GM18511 (cell line): Measurements from ENCODE around the gene CHCHD3.

ENCODE experiments used
- ATAC-seq: cut with Tn5 transposase; IDR thresholded peaks from one replicate; pipeline ENCODE4 v1.9.1; 2021; ENCODE audit warnings: mild to moderate bottlenecking, moderate library complexity; ENCODE audit not compliant: unreplicated experiment

The CHCHD3 gene

DNA sequence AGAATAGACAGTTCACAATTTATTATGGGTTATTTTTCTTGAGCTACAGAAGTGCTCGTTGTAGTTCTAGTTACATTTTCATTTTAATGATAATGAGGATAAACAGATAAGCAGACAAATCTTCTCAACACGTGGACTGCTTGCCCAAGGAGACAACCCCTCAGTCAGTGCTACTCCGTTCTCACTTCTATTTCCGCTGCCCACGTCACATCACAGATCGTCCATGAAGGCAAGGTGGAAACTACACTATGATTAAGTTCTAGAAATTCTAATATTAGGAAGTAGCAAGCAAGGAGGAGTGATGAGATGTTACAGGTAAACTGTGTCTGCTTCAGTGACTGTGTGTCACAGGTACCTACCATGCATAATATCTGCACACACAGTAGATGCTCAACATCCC, 210.5 kb downstream of the CHCHD3 start:
- peak; percentile 67 for ATAC-seq

GRCh38 chr7:132869166-132869861, 212.6 kb downstream of the CHCHD3 start:
- ATAC-seq: no peak

- ATAC-seq: no peak
These were observed 215.3 kb downstream of the CHCHD3 start for GRCh38 chr7:132866551-132866950.

DNA sequence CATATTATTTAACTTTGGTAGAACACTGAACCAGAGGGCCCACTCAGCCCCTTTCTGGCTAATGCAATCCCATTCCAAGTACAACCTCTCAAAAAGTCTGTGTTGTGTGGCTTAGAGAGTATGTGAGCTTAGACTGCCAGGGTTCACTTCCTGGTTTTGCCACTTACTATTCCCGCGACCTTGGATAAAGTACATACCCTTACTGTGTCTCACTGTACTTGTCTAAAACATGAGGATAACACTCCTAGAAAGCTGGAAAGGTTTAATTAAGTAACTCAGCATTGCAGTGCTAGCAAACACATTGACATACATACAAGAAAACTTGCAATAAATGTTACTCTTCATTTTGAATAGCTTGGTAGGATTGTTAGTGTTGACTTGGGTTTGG, 215.8 kb downstream of the CHCHD3 start:
- ATAC-seq: no peak

DNA sequence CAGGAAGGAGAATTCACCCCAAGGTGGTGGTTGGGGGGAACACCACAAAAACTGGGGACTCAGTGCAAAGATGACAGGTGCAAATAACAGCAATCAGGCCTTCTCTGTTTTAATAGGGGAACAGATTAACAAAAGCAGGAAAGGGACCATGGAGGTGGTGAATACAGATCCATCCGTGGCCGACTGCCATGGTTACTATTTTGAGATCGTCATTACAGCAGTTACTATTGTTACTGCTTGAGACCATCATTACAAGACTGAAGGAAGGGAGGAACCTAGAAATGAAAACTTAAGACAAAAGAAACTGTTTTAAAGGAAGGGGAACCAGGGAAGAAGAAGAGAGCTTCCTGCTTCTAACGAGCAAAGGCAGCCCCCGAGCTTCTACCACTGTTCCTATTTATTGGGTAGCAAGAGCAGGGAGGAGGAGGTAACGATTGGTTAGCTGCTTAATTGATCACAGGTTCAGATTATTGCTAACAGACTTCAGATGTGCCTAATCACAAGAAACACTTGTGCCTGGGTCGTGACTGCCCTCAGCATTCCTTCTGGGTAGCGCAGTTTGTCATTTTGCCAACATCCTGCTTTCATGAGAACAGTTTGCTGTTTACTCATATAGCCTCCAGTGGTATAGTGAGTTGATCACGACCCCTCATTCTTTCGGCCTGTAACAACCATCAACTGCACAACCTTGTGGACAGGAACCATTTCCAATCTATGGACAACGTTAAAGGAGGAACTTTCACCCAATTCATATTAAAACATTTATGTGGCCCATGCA, 216.3 kb downstream of the CHCHD3 start:
- ATAC-seq: no peak

- no peak for ATAC-seq
These were observed 219.8 kb downstream of the CHCHD3 start for GRCh38 chr7:132861940-132862554.

DNA sequence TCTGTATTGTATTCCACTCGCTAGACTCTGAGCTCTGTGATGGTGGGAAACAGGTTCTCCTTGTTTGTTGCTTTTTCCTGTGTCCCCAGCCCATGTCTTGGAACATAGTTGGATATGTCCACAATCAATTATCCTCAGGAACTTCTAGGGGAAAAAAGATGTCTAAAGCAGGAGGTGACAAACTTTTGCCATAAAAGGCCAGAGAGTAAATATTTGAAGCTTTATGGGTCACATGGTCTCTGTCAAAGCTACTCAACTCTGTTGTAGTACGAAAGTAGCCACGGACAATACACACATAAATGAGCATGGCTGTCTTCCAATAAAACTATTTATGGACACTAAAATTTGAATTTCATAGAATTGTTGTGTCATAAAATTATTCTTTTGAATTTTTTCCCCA, 220.5 kb downstream of the CHCHD3 start:
- no peak for ATAC-seq

DNA sequence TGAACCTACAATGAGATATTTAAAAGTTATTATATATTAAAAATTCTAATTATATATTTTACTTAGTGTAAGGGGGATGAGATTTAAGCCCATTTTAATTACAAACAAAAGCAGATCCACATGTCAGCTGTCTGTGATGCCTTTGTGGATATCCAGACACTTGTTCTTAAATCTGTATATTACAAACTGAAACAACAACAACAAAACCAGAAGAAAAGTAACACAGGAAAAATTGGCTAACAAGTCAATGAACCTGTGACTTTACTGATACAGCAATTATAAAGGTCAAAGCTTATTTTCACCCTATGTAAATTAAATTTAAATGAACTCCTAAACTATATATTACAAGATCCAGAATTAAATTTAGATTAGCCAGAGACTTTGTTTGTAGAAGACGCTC, 222.7 kb downstream of the CHCHD3 start:
- ATAC-seq: no peak

GRCh38 chr7:132858760-132859159, 223.1 kb downstream of the CHCHD3 start:
- no peak for ATAC-seq

DNA sequence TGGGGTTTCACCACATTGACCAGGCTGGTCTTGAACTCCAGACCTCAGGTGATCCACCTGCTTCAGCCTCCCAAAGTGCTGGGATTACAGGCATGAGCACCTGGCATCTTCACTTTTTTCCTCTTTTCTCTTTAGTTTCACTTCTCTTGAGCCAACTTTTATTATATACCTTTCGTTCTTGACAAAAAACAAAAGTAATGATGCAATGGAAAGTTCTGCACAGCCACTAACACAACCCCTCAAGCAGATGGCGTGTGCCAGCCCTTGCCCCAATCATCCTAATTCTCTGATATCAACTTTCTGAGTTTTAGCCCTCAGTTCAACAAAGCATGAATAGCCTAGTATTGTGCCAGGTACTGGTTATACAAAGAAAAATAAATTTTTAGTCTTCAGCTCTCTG, 223.6 kb downstream of the CHCHD3 start:
- no peak for ATAC-seq

DNA sequence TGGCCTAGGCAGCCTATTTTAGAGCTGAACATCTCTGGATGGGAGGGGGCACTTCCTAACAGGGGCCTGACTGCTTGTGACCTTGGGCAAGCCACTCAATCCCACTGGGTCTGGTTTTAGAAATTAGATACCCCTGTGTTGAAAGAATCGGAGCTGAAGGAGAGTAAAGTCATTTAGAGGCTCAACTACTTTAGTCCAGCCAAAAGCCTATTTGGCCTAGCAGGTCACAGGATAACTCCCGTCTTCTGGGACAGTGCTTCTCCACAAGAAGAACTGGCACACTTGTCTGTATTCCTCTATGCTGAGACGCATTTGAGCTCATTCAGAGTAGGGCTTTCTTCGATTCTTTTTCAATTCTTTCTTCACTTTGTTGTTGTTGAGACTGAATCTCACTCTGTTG, 224.2 kb downstream of the CHCHD3 start:
- no peak for ATAC-seq

GRCh38 chr7:132857031-132857430, 224.9 kb downstream of the CHCHD3 start:
- ATAC-seq: no peak

DNA sequence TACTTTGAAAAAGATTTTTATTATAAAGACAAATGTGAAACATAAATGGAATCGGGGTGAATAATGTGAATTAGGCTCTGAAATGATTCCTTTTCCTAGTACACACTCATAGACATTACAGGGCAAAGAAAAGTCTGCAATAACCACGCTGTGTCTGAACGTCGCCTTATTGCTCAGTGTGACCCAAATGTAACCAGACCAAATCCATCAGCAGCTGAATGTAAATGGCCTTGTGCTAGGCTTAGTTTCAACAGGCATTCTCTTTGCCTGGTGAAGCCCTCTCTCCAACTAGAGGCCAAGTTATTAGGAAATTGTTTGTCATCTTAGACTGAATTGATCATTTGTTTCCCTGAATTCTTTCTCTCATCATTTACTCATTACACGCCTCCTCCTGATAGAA, 225.5 kb downstream of the CHCHD3 start:
- no peak for ATAC-seq

DNA sequence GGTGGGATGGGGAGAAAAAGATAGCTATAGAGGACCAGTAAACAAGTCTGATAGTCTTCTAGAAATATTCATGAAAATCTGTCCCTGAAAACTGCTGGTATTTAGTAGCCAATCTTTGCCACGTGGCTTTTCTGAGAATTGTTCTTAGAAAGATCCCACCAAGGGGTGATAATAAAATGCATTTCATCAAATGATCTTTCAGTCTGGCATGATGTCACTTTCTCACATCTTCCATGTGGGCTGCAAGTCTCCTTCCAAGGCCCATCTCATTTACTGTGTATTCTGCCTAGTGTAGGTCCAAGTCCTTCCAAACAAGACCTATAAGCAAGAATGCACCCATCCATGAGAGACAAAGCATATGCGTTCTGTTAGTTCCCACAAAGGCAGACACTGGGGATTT, 226.0 kb downstream of the CHCHD3 start:
- no peak for ATAC-seq

DNA sequence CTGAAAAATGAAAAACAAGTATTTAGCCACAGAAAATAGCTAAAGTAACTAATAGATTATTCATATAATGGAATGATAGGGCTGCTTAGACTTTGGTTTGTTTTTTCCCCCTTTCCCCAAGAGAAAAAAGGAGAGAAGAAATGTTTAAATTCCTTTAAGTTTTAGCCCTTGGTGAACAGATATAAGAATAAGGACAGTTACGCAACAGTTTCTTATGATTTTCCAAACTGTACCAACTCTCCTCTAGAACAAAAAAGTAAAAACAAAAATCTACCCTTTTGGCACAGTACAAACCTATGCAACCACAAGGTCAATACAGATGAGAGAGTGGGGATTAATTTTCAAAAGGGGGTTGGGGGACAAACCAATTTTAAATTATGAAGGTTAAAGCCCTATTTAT, 227.7 kb downstream of the CHCHD3 start:
- ATAC-seq: no peak

- no peak for ATAC-seq
These were observed 234.5 kb downstream of the CHCHD3 start for GRCh38 chr7:132847376-132847775.

DNA sequence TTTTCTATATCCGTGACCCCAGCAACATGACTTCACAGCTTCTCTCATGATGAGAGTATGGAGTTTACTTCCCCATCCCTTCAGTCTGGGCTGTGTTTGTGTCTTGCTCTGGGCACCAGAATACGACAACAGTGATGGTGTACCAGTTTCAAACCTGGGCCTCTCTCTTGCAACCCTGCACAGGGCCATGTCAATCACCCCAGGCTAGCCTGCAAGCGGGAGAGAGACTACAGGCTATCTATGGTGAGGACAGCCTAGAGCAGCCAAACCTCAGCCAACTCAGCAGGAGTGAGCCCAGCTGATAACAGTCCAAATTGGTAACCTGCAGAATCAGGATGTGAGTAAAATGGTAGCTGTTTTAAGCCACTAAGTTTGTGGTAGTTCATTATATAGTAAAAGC, 235.8 kb downstream of the CHCHD3 start:
- no peak for ATAC-seq

DNA sequence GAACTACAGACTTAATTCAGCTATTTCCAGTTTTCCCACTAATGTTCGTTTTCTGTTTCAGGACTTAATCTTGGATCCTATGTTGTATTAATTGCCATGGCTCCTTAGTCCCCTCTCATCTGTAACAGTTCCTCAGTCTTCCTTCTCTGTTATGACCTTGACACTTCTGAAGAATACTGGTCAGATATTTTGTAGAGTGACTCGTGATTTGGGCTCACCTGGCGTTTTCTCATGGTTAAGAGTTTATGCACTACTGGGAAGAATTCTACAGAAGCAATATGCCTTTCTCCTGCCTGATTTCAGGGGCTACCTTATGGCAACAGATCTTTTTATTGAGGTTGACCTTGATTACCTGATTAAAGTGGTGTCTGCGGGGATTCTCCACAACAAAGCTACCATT, 239.4 kb downstream of the CHCHD3 start:
- ATAC-seq: no peak

GRCh38 chr7:132840199-132840598, 241.7 kb downstream of the CHCHD3 start:
- no peak for ATAC-seq

GRCh38 chr7:132838313-132838712, 243.6 kb downstream of the CHCHD3 start:
- ATAC-seq: no peak

DNA sequence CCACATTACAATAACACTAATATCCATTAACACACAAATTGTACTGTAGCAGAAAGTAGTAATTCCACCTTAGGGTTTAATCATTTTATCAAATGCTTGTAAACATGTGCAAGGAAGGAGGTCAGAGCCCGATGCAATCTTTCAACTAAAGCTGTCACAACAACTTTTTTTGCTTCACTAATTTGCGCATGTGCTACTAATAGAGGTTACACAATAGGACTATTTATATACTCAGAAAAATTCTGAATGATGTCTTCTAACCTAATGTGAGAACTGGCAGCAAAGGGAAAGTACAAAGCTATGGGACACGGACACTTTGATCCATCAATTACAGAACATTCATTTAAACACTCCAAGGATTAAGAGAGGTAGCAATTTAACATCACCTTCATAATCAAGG, 244.4 kb downstream of the CHCHD3 start:
- no peak for ATAC-seq

GRCh38 chr7:132836746-132837145, 245.1 kb downstream of the CHCHD3 start:
- no peak for ATAC-seq
